Activated CD4-positive, alpha-beta memory T cell treated with anti-CD3 and anti-CD28 coated beads for 36 hours (primary cell): ENCODE data around the gene TYW1. TPM values are rescaled to one million over a fixed set of nuclear protein-coding genes. Genes with fewer than 3 reads are reported as not detected.
"Not testable (repeated sequence)": the region's sequence is repeated elsewhere in the genome, so short reads cannot be mapped to it uniquely, and the experiment has no call there.

Experiments
- CTCF ChIA-PET: fragments of 350-600 bp; sonication (Branson Sonifier 250); formaldehyde crosslinking; loops from one replicate; lab custom pipeline; 2021; ENCODE audit warnings: antibody characterized with exemption, inconsistent platforms; lab: Charles Lee
- POLR2A ChIA-PET: fragments of 350-600 bp; sonication (Branson Sonifier 250); formaldehyde crosslinking; loops from one replicate; lab custom pipeline; 2021; ENCODE audit warnings: antibody characterized with exemption; lab: Charles Lee
- DNase-seq: peaks from one replicate; pipeline ENCODE4 v3.0.0-alpha.2; 2020
- H3K27ac Mint-ChIP-seq: one replicate; pipeline ENCODE4 v1.8.0; 2021; ENCODE audit warnings: mixed read lengths
- H3K27me3 Mint-ChIP-seq: one replicate; pipeline ENCODE4 v1.8.0; 2021; ENCODE audit warnings: mixed read lengths
- H3K36me3 Mint-ChIP-seq: one replicate; pipeline ENCODE4 v1.8.0; 2021; ENCODE audit warnings: mixed read lengths
- H3K4me1 Mint-ChIP-seq: one replicate; pipeline ENCODE4 v1.8.0; 2021; ENCODE audit warnings: low read depth, mixed read lengths
- H3K4me3 Mint-ChIP-seq: one replicate; pipeline ENCODE4 v1.8.0; 2021; ENCODE audit warnings: mild to moderate bottlenecking, mixed read lengths
- H3K9me3 Mint-ChIP-seq: one replicate; pipeline ENCODE4 v1.8.0; 2021; ENCODE audit warnings: mixed read lengths
- intact Hi-C: fragments of 100-400 bp; cut with micrococcal nuclease; formaldehyde crosslinking; loops from one replicate; pipeline ENCODE4 v1.15.1; 2023
- total RNA-seq, 2 experiments: library from RNA; stranded (reverse); gene quantifications; one replicate each; pipeline ENCODE4 v1.2.3, GENCODE V29; 2021

The TYW1 gene
- total RNA-seq, 2 experiments from 2014 or later: 15.0 to 16.4 TPM

- POLR2A ChIA-PET, DNase-seq, H3K27me3 Mint-ChIP-seq, H3K9me3 Mint-ChIP-seq, H3K27ac Mint-ChIP-seq, intact Hi-C loops, H3K4me3 Mint-ChIP-seq: not testable (repeated sequence)
- CTCF ChIA-PET: interaction anchor here (0.7 kb wide), 1 partner anchor 297 kb away, joined by 3 read pairs; no protein-coding TSS in a partner anchor
- H3K4me1 Mint-ChIP-seq: peaks cover 10% of the 10 kb centered on the region
- H3K36me3 Mint-ChIP-seq: peaks cover 33% of the 10 kb centered on the region
Observed at GRCh38 chr7:67062802-67063201, 66.2 kb downstream of the TYW1 start.

GRCh38 chr7:67066950-67067622, 70.5 kb downstream of the TYW1 start:
- Mint-ChIP-seq H3K27ac (peak overlapping the region; percentile 64), H3K4me3 (peak overlapping the region; percentile 31), H3K36me3 (peaks cover 45% of the 10 kb centered on the region), H3K4me1 (peaks cover 10% of the 10 kb centered on the region)
- POLR2A ChIA-PET, H3K9me3 Mint-ChIP-seq, intact Hi-C loops, DNase-seq, H3K27me3 Mint-ChIP-seq, CTCF ChIA-PET: not testable (repeated sequence)

DNA sequence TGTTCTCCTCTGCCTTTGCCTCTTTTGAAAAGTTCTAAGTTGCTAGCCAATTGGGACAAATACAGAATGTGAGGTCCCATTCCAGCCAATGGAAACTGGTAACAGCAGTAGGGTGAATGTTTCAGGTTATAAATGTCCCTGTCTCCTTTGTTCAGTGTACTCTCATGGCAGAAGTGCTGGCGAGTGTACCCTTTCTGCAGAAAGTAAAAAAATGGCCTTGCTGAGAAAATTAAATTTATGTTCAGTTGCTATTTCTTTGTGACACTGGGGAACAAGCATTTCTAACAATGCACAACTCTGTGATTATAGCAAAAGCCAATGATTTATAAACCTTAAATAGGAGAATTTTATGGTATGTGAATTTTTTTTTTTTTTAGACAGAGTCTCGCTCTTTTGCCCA, 79.5 kb downstream of the TYW1 start:
- intact Hi-C loops, CTCF ChIA-PET, H3K4me1 Mint-ChIP-seq, H3K27me3 Mint-ChIP-seq, H3K27ac Mint-ChIP-seq, POLR2A ChIA-PET, DNase-seq, H3K4me3 Mint-ChIP-seq: not testable (repeated sequence)
- H3K36me3 Mint-ChIP-seq: peaks cover 69% of the 10 kb centered on the region
- peaks cover 42% of the 10 kb centered on the region for H3K9me3 Mint-ChIP-seq

DNA sequence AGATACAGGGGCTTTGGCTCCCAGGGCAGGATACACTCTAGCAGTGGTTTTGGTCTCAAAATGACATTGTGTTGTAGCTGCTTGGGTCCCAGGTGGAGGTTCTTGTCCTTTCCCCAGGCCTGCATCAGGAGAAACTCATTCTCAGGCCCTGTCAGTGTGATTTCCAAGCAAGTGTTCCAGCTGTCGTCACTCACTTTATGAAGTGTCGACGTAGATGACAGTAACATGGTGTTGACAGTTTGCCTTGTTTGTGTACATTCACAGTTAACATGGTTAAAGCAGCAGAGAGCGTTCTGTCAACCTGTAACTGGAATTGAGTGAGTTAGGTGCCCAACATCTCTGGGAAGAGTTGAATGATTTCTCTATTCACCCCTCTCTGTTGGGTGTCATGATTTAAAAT, 86.2 kb downstream of the TYW1 start:
- DNase-seq, H3K4me1 Mint-ChIP-seq, H3K4me3 Mint-ChIP-seq, H3K27ac Mint-ChIP-seq, intact Hi-C loops, CTCF ChIA-PET, POLR2A ChIA-PET, H3K27me3 Mint-ChIP-seq: not testable (repeated sequence)
- Mint-ChIP-seq H3K9me3 (peaks cover 21% of the 10 kb centered on the region), H3K36me3 (peaks cover 70% of the 10 kb centered on the region)

DNA sequence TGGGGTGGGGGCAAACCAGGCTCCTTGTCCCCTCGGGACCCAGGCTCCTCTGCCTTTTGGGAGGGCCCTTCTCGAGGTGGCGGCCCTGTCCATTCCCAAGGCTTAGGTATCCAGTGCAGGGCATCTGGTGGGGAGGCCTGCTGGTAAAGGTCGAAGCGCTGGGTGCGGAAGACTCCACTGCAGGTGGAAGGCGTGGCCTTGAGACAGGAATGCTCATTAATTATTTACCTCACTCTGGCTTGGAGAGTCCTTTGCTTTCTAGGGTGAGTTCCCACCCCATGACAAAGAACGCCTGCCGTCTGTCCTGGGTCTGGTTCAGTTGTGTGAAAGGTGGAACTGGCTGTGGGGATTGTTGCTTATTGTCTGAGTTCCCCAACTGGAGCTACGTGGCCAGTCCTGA, 92.6 kb downstream of the TYW1 start:
- DNase-seq, POLR2A ChIA-PET, H3K9me3 Mint-ChIP-seq, H3K4me3 Mint-ChIP-seq, H3K27ac Mint-ChIP-seq, CTCF ChIA-PET, H3K4me1 Mint-ChIP-seq, intact Hi-C loops, H3K27me3 Mint-ChIP-seq: not testable (repeated sequence)
- H3K36me3 Mint-ChIP-seq: peaks cover 34% of the 10 kb centered on the region

DNA sequence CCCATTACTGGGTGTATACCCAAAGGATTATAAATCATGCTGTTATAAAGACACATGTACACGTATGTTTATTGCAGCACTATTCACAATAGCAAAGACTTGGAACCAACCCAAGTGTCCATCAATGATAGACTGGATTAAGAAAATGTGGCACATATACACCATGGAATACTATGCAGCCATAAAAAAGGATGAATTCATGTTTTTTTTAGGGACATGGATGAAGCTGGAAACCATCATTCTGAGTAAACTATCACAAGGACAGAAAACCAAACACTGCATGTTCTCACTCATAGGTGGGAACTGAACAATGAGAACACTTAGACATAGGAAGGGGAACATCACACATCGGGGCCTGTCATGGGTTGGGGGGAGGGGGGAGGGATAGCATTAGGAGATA, 94.4 kb downstream of the TYW1 start:
- DNase-seq, H3K9me3 Mint-ChIP-seq, CTCF ChIA-PET, H3K4me3 Mint-ChIP-seq, H3K27me3 Mint-ChIP-seq, POLR2A ChIA-PET, H3K27ac Mint-ChIP-seq, H3K4me1 Mint-ChIP-seq, intact Hi-C loops: not testable (repeated sequence)
- peaks cover 30% of the 10 kb centered on the region for H3K36me3 Mint-ChIP-seq

DNA sequence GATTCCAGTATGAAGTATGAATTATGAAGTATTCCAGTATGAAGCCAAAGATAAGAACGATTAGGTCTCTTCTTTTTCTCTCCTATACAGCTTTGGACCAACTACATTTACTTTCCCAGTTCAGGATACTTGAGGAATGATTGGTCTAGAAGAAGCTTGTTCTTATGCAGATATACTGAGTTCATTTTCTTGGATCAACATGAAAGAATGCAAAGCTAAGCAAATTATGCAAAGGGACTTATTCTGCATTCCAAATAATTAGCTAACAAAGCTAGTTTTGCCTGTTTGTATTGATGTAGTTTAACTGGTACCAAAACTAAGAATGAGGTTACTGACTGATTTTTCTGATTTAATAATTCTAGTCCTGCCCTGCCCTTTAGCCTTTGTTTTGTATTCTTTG, 101.4 kb downstream of the TYW1 start:
- intact Hi-C loops, DNase-seq, H3K27ac Mint-ChIP-seq, CTCF ChIA-PET, H3K4me3 Mint-ChIP-seq, H3K9me3 Mint-ChIP-seq, POLR2A ChIA-PET, H3K27me3 Mint-ChIP-seq: not testable (repeated sequence)
- H3K4me1 Mint-ChIP-seq: peaks cover 11% of the 10 kb centered on the region
- peaks cover 41% of the 10 kb centered on the region for H3K36me3 Mint-ChIP-seq

GRCh38 chr7:67099406-67099805, 102.8 kb downstream of the TYW1 start:
- DNase-seq, H3K4me3 Mint-ChIP-seq, H3K27ac Mint-ChIP-seq, POLR2A ChIA-PET, intact Hi-C loops, H3K27me3 Mint-ChIP-seq, CTCF ChIA-PET: not testable (repeated sequence)
- Mint-ChIP-seq H3K9me3 (peaks cover 11% of the 10 kb centered on the region), H3K36me3 (peaks cover 49% of the 10 kb centered on the region), H3K4me1 (peaks cover 22% of the 10 kb centered on the region)

DNA sequence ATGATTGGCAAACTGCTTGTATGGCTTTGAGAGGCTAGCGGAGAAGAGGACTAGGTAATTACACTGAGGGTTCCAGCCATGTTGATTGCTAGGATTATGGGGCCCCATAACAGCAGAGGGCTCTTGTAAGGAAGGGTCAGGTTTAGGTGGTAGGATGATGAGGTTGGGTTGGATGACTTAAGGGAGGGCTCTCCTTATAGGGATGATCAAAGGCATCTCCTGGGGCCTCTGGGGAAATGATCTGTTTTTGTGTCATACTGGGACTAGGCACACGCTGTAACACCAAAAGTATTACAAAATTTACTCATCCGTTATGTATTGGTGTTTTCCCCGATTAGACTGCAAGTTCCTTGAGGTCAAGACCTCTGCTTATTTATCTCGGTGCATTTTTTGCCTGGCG, 103.4 kb downstream of the TYW1 start:
- H3K27ac Mint-ChIP-seq, POLR2A ChIA-PET, H3K27me3 Mint-ChIP-seq, H3K4me3 Mint-ChIP-seq, CTCF ChIA-PET, DNase-seq, intact Hi-C loops: not testable (repeated sequence)
- H3K4me1 Mint-ChIP-seq: peaks cover 25% of the 10 kb centered on the region
- H3K9me3 Mint-ChIP-seq: peaks cover 11% of the 10 kb centered on the region
- H3K36me3 Mint-ChIP-seq: peaks cover 49% of the 10 kb centered on the region

DNA sequence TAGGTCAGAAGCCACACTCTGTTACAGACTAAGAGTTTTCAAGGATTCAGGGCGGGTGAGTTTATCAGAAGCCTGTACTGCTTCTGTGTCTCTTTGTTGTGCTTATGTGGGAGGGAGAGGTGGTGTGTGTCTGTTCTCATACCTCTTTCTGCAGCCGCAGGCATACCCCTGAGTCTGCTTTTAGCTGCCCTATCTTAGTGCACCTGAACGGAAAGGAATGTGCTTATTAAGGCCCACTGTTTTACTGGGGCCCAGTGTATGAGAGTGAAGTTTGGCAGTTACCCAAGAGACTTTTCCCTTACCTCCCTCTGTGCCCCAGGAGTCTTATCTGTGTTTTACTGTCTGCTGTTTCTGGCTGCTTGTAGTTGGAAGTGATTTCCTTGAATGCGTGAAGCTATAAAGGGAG, 104.3 kb downstream of the TYW1 start:
- H3K36me3 Mint-ChIP-seq: peaks cover 49% of the 10 kb centered on the region
- ChIA-PET CTCF (no interaction called here), POLR2A (no interaction called here)
- H3K27me3 Mint-ChIP-seq: no peaks in the 10 kb centered on the region
- H3K9me3 Mint-ChIP-seq: peaks cover 11% of the 10 kb centered on the region
- no peak for DNase-seq
- peaks cover 31% of the 10 kb centered on the region for H3K4me1 Mint-ChIP-seq
- H3K27ac Mint-ChIP-seq: no peak overlapping the region
- H3K4me3 Mint-ChIP-seq: no peak overlapping the region
- intact Hi-C loops: no loop called here

GRCh38 chr7:67104937-67105336, 108.3 kb downstream of the TYW1 start:
- DNase-seq: peak; percentile 20
- intact Hi-C loops: not testable (repeated sequence)
- H3K4me1 Mint-ChIP-seq: peaks cover 30% of the 10 kb centered on the region

DNA sequence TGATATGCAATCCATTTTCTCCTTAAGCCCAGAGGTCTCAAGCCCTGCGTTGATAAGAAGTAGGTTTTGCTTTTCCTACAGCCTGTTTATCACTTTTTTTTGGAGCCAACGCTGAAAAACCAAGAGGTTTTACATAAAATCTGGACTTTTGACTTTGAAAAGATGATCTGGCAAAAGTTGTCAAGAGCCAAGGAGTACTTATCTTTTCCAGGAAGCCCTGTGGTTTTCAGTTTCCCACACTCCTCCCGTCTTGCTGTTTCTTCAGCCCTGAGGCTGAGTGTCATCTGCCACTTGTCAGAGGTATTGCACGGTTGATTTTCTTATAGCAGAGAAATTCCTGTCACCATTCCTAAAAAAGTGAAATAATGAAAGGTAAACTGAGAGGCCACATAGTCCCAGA, 108.7 kb downstream of the TYW1 start:
- CTCF ChIA-PET: no interaction called here
- intact Hi-C loops: no loop called here
- peak; percentile 24 for DNase-seq
- no peak overlapping the region for H3K4me3 Mint-ChIP-seq
- POLR2A ChIA-PET: no interaction called here
- no peaks in the 10 kb centered on the region for H3K27me3 Mint-ChIP-seq
- H3K4me1 Mint-ChIP-seq: peaks cover 27% of the 10 kb centered on the region
- H3K27ac Mint-ChIP-seq: peak overlapping the region; percentile 33
- peaks cover 9% of the 10 kb centered on the region for H3K9me3 Mint-ChIP-seq
- peaks cover 36% of the 10 kb centered on the region for H3K36me3 Mint-ChIP-seq

More at GRCh38 chr7:67104937-67105336, 108.3 kb downstream of the TYW1 start:
- H3K36me3 Mint-ChIP-seq: peaks cover 40% of the 10 kb centered on the region
- POLR2A ChIA-PET, H3K27me3 Mint-ChIP-seq, H3K4me3 Mint-ChIP-seq, CTCF ChIA-PET: not testable (repeated sequence)
- H3K27ac Mint-ChIP-seq: peak overlapping the region; percentile 32
- H3K9me3 Mint-ChIP-seq: peaks cover 11% of the 10 kb centered on the region

DNA sequence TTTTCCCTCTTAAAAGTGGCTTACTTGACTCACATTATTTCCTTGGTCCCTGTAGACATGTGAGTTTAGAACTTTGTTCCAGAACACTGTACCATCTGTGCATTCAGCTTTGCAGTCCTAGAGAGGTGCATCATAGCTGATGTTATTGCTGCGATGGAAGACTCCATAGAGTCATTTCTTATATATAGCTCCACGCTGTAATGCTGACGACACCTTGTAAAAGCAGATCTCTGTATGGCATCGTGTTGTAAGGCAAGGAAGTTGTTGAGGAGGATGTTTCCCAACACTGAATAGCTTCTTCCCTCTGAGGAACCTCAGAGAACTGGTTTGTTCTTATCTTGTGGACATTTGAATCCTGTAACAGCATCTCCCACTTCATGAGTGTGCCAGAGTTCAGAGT, 109.6 kb downstream of the TYW1 start:
- POLR2A ChIA-PET, H3K9me3 Mint-ChIP-seq, DNase-seq, intact Hi-C loops, H3K4me3 Mint-ChIP-seq, H3K27ac Mint-ChIP-seq, H3K27me3 Mint-ChIP-seq, CTCF ChIA-PET: not testable (repeated sequence)
- H3K4me1 Mint-ChIP-seq: peaks cover 27% of the 10 kb centered on the region
- peaks cover 32% of the 10 kb centered on the region for H3K36me3 Mint-ChIP-seq
